AG09309 (cell line): Measurements from ENCODE around the gene SOX5.

Experiments used
- DNase-seq: peaks from one replicate; pipeline ENCODE4 v3.0.0-alpha.2; 2010; ENCODE audit warnings: low read depth
- H3K4me3 ChIP-seq: 2 replicates; pipeline ENCODE4 v1.5.1; 2011; ENCODE audit warnings: mild to moderate bottlenecking, low read depth, low read length, moderate library complexity; ENCODE audit not compliant: control insufficient read depth
- TF ChIP-seq, protein P1 (sequence below): IDR thresholded peaks from 2 replicates; pipeline ENCODE4 v1.5.1; 2011; ENCODE audit warnings: mild to moderate bottlenecking, low read depth, low read length, inconsistent platforms; ENCODE audit not compliant: insufficient read depth, control insufficient read depth; ENCODE audit errors: missing control alignments

The SOX5 gene

DNA sequence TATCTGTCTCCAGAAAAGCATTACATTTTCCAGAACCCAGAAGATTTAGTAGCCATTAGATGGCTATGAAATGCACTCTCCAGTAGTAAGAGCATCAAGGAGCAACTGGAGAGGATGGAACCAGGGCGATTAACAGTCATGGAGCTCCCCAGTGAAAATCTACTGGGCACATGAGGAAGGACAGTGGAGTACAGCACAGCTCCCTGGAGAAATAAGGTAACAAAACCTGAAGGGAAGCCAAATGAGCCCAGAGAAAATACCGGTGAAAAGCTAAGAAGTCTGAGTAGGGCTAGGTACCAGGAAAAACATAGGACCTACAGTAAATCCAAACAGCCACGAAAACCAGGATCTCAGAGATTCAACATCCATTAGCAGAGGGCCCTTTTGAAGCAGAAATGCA, 21.6 kb downstream of the SOX5 start:
- TF ChIP-seq, protein P1, sequence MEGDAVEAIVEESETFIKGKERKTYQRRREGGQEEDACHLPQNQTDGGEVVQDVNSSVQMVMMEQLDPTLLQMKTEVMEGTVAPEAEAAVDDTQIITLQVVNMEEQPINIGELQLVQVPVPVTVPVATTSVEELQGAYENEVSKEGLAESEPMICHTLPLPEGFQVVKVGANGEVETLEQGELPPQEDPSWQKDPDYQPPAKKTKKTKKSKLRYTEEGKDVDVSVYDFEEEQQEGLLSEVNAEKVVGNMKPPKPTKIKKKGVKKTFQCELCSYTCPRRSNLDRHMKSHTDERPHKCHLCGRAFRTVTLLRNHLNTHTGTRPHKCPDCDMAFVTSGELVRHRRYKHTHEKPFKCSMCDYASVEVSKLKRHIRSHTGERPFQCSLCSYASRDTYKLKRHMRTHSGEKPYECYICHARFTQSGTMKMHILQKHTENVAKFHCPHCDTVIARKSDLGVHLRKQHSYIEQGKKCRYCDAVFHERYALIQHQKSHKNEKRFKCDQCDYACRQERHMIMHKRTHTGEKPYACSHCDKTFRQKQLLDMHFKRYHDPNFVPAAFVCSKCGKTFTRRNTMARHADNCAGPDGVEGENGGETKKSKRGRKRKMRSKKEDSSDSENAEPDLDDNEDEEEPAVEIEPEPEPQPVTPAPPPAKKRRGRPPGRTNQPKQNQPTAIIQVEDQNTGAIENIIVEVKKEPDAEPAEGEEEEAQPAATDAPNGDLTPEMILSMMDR, result no peak
- DNase-seq, result no peak
- H3K4me3 ChIP-seq, result no peak overlapping the region

- TF ChIP-seq, protein P1, result no peak
- no peak for DNase-seq
- no peak overlapping the region for H3K4me3 ChIP-seq
Measured at GRCh38 chr12:23921099-23921856, 28.2 kb downstream of the SOX5 start.

- TF ChIP-seq, protein P1, result no peak
- DNase-seq, result no peak
- H3K4me3 ChIP-seq, result no peak overlapping the region
Measured at GRCh38 chr12:23911574-23911973, 37.9 kb downstream of the SOX5 start.

- TF ChIP-seq, protein P1, result no peak
- no peak overlapping the region for H3K4me3 ChIP-seq
- no peak for DNase-seq
Measured at GRCh38 chr12:23909551-23909950, 39.9 kb downstream of the SOX5 start.

GRCh38 chr12:23906329-23906728, 43.1 kb downstream of the SOX5 start:
- TF ChIP-seq, protein P1, result no peak
- no peak overlapping the region for H3K4me3 ChIP-seq
- no peak for DNase-seq

DNA sequence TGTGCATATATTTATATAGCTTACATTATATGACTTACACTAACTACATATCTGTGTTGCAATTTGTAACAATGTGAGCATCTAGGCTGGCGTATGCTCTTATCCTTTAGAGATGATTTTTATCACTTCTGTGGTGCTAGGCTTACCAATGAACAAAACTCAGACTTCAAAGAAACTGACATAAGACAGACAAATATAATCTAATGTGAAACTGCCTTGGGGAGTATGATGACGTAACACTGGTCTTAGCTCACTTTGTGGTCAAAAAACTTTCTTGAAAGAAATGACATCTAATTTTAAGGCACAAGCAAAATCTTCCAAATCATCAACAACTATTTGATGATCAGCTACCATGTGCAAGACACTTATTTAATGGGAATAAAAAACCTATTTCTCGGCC, 50.0 kb downstream of the SOX5 start:
- DNase-seq, result no peak
- TF ChIP-seq, protein P1, result no peak
- H3K4me3 ChIP-seq, result no peak overlapping the region
